H9 (cell line): ENCODE measurements around the gene ELFN2. TPM values are rescaled to one million over a fixed set of nuclear protein-coding genes. Genes with fewer than 3 reads are reported as not detected.

Experiments
- DNase-seq: peaks from one replicate; pipeline ENCODE4 v3.0.0-alpha.2; 2017
- H2AFZ ChIP-seq: one replicate; pipeline ENCODE4 v1.6.1; 2013; ENCODE audit warnings: mild to moderate bottlenecking, low read length, control low read depth, moderate library complexity
- H2AK5ac ChIP-seq: 2 replicates; pipeline ENCODE4 v1.6.1; 2013; ENCODE audit warnings: low read length, control low read depth, mixed read lengths; ENCODE audit not compliant: insufficient read length
- H2BK120ac ChIP-seq: one replicate; pipeline ENCODE4 v1.6.1; 2013; ENCODE audit warnings: low read depth, mild to moderate bottlenecking, low read length, control low read depth, inconsistent platforms; ENCODE audit not compliant: poor library complexity, severe bottlenecking
- H2BK12ac ChIP-seq: 2 replicates; pipeline ENCODE4 v1.6.1; 2013; ENCODE audit warnings: low read length, control low read depth, mixed read lengths, low read depth; ENCODE audit not compliant: insufficient read length
- H2BK15ac ChIP-seq: 2 replicates; pipeline ENCODE4 v1.6.1; 2013; ENCODE audit warnings: low read depth, low read length, control low read depth
- H2BK20ac ChIP-seq: one replicate; pipeline ENCODE4 v1.6.1; 2013; ENCODE audit warnings: low read depth, mild to moderate bottlenecking, low read length, control low read depth, inconsistent platforms; ENCODE audit not compliant: poor library complexity, severe bottlenecking
- H2BK5ac ChIP-seq: 2 replicates; pipeline ENCODE4 v1.6.1; 2013; ENCODE audit warnings: low read length, control low read depth, mixed read lengths; ENCODE audit not compliant: insufficient read length
- H3K14ac ChIP-seq: 2 replicates; pipeline ENCODE4 v1.6.1; 2013; ENCODE audit warnings: low read length, control low read depth; ENCODE audit not compliant: insufficient read depth
- H3K18ac ChIP-seq: 2 replicates; pipeline ENCODE4 v1.6.1; 2013; ENCODE audit warnings: low read depth, mild to moderate bottlenecking, mixed read lengths, low read length, control low read depth; ENCODE audit not compliant: insufficient read length
- H3K23ac ChIP-seq: 2 replicates; pipeline ENCODE4 v1.6.1; 2013; ENCODE audit warnings: low read length, control low read depth, mixed read lengths, low read depth; ENCODE audit not compliant: insufficient read length
- H3K23me2 ChIP-seq: 2 replicates; pipeline ENCODE4 v1.6.1; 2013; ENCODE audit warnings: low read depth, mild to moderate bottlenecking, mixed read lengths, low read length, control low read depth; ENCODE audit not compliant: insufficient read length, poor library complexity, severe bottlenecking
- H3K27ac ChIP-seq: 2 replicates; pipeline ENCODE4 v1.5.1; 2013; ENCODE audit warnings: low read length, control low read depth, mixed read lengths, low read depth; ENCODE audit not compliant: insufficient read length
- H3K27me3 ChIP-seq: 2 replicates; pipeline ENCODE4 v1.6.1; 2013; ENCODE audit warnings: low read length, control low read depth, inconsistent platforms; ENCODE audit not compliant: insufficient read depth
- H3K4ac ChIP-seq: 2 replicates; pipeline ENCODE4 v1.6.1; 2013; ENCODE audit warnings: low read depth, mild to moderate bottlenecking, control low read depth, inconsistent platforms, low read length, moderate library complexity
- H3K4me1 ChIP-seq: 2 replicates; pipeline ENCODE4 v1.6.1; 2013; ENCODE audit warnings: low read length, control low read depth, inconsistent platforms; ENCODE audit not compliant: insufficient read depth
- H3K4me2 ChIP-seq: 2 replicates; pipeline ENCODE4 v1.6.1; 2013; ENCODE audit warnings: low read length, control low read depth, mixed read lengths; ENCODE audit not compliant: insufficient read length, insufficient read depth
- H3K56ac ChIP-seq: 2 replicates; pipeline ENCODE4 v1.6.1; 2013; ENCODE audit warnings: low read depth, mild to moderate bottlenecking, mixed read lengths, low read length, control low read depth; ENCODE audit not compliant: insufficient read length
- H3K79me1 ChIP-seq: 2 replicates; pipeline ENCODE4 v1.6.1; 2013; ENCODE audit warnings: low read depth, mild to moderate bottlenecking, moderate library complexity, low read length, control low read depth, inconsistent platforms; ENCODE audit not compliant: insufficient read depth, poor library complexity, severe bottlenecking
- H3K79me2 ChIP-seq: 2 replicates; pipeline ENCODE4 v1.6.1; 2013; ENCODE audit warnings: low read length, control low read depth, inconsistent platforms; ENCODE audit not compliant: insufficient read depth
- H3K9ac ChIP-seq: 2 replicates; pipeline ENCODE4 v1.6.1; 2013; ENCODE audit warnings: low read length, control low read depth, mixed read lengths; ENCODE audit not compliant: insufficient read length; ENCODE audit errors: extremely low read depth
- H3K9me3 ChIP-seq: one replicate; pipeline ENCODE4 v1.6.1; 2013; ENCODE audit warnings: low read depth, low read length, inconsistent platforms; ENCODE audit not compliant: control insufficient read depth
- H3T11ph ChIP-seq: one replicate; pipeline ENCODE4 v1.6.1; 2013; ENCODE audit warnings: mild to moderate bottlenecking, low read length, control low read depth, inconsistent platforms
- H4K20me1 ChIP-seq: one replicate; pipeline ENCODE4 v1.6.1; 2013; ENCODE audit not compliant: control insufficient read depth, insufficient read length, insufficient read depth
- H4K5ac ChIP-seq: 2 replicates; pipeline ENCODE4 v1.6.1; 2013; ENCODE audit warnings: low read depth, mild to moderate bottlenecking, mixed read lengths, low read length, control low read depth; ENCODE audit not compliant: insufficient read length
- H4K8ac ChIP-seq: replicated peaks from 2 replicates; pipeline ENCODE4 v1.6.1; 2013; ENCODE audit warnings: low read length, control low read depth, mixed read lengths, low read depth; ENCODE audit not compliant: insufficient read length
- H4K91ac ChIP-seq: 2 replicates; pipeline ENCODE4 v1.6.1; 2013; ENCODE audit warnings: low read depth, mild to moderate bottlenecking, moderate library complexity, mixed read lengths, low read length, control low read depth; ENCODE audit not compliant: insufficient read length
- H3K27ac Mint-ChIP-seq, 3 experiments: 2 replicates in 2 of 3; 3 replicates in 1 of 3; pipeline ENCODE4 v1.8.0; 2020 to 2021; ENCODE audit warnings: mixed read lengths in 3 of 3, mild to moderate bottlenecking in 1 of 3, moderate library complexity in 1 of 3
- H3K27me3 Mint-ChIP-seq: 2 replicates; pipeline ENCODE4 v1.8.0; 2021; ENCODE audit warnings: low read depth, mild to moderate bottlenecking, moderate library complexity, mixed read lengths
- H3K36me3 Mint-ChIP-seq, 3 experiments: 2 replicates in 2 of 3; 3 replicates in 1 of 3; pipeline ENCODE4 v1.8.0; 2020 to 2021; ENCODE audit warnings: low read depth in 3 of 3, mixed read lengths in 3 of 3; ENCODE audit not compliant: insufficient read depth in 1 of 3
- H3K4me1 Mint-ChIP-seq, 2 experiments: 2 replicates each; pipeline ENCODE4 v1.8.0; 2020; ENCODE audit warnings: mixed read lengths in 2 of 2
- H3K4me3 Mint-ChIP-seq, 2 experiments: 2 replicates in 1 of 2; 3 replicates in 1 of 2; pipeline ENCODE4 v1.8.0; 2020 to 2021; ENCODE audit warnings: mild to moderate bottlenecking in 2 of 2, mixed read lengths in 2 of 2, moderate library complexity in 1 of 2
- H3K9me3 Mint-ChIP-seq, 2 experiments: 2 replicates in 1 of 2; 3 replicates in 1 of 2; pipeline ENCODE4 v1.8.0; 2020; ENCODE audit warnings: mild to moderate bottlenecking in 2 of 2, mixed read lengths in 2 of 2, moderate library complexity in 1 of 2
- WGBS: extraction: QIAGEN DNeasy Blood & Tissue Kit; methylation state at CpG from one replicate; pipeline ENCODE4 v1.1.7; 2013; ENCODE audit warnings: missing lambda C conversion rate, low lambda C conversion rate, mixed read lengths; ENCODE audit not compliant: insufficient read length; ENCODE audit errors: extremely low coverage; 5-methylcytosine and 5-hydroxymethylcytosine counted together
- total RNA-seq: library from RNA; stranded (reverse); gene quantifications from 2 replicates; pipeline ENCODE4 v1.2.1, GENCODE V29; 2021
- TF ChIP-seq, protein P1 (sequence below): fragments of 200-600 bp; sonication (generic); conservative IDR thresholded peaks from 3 replicates; pipeline ENCODE4 v1.8.0; 2021; ENCODE audit warnings: antibody characterized with exemption, mild to moderate bottlenecking

The ELFN2 gene
- total RNA-seq, 1 experiment from 2014 or later, result 0.70 TPM

DNA sequence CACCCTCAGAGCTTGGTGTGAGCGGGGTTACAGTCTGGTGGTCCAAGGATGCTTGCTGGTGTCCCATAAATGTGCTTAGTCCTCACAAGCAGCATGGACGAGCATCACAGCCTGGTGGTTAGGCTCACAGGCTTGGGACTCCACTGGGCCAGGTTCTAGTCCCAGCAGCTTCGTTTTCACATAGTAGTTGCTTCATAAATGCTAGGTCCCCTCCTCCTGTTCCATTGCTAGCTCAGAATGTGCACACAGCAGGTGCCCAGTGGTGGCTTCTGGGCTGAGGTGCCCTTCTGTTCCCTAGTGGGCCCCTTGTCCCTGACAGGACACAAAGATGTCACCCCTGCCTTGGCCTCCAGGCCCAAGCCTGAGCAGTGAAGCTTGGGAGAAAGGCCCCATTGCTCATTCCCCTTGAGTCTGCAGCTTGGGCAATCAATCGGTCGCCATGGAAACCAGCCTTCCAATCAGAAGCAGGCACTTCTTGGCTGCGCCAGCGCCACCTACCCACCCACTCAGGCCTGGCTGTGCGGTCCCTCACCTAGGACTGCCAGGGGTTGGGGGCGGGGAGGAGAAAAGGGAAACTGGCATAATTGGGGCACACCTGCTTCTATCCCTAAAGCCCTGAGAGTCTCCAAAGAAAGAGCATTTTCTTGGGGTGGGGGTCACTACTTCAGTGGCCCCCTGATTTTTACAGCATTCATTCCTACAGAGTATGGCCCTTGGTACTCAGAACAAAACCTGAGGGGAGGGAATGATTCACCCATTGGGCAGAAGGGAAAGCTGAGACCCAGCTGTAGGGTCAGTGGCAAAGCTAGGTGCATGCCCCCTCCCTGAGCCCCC lies 96.9 kb downstream of the ELFN2 start:
- WGBS, result no CpG with 5 or more reads among the region's 9 CpGs
- peak overlapping the region in 1 of 3 experiments; percentile 86; a peak in 1 of 7 replicates for H3K27ac Mint-ChIP-seq
- no peaks in the 10 kb centered on the region for H4K20me1 ChIP-seq

More for the DNA sequence above, 96.9 kb downstream of the ELFN2 start:
- Histone ChIP-seq H3K9ac (no peak overlapping the region), H2BK5ac (no peak overlapping the region), H3K27me3 (peaks cover 3% of the 10 kb centered on the region; the same call in 1 of the 2 replicates), H2AK5ac (no peak overlapping the region), H2BK15ac (no peak overlapping the region), H3K14ac (no peak overlapping the region), H4K5ac (no peak overlapping the region), H3K23me2 (peaks cover 10% of the 10 kb centered on the region), H3K56ac (no peak overlapping the region), H3K4ac (no peak overlapping the region), H3K4me2 (no peak overlapping the region), H3K27ac (no peak overlapping the region), H3K79me1 (no peaks in the 10 kb centered on the region), H4K91ac (no peak overlapping the region), H3K4me1 (no peaks in the 10 kb centered on the region), H3K18ac (peak overlapping the region; percentile 37), H4K8ac (no peak overlapping the region), H3K9me3 (no peaks in the 10 kb centered on the region), H2AFZ (no peak overlapping the region), H2BK12ac (no peak overlapping the region), H3K23ac (no peak overlapping the region), H3T11ph (no peak overlapping the region), H2BK120ac (no peak overlapping the region), H2BK20ac (no peak overlapping the region), H3K79me2 (no peaks in the 10 kb centered on the region)
- DNase-seq, result peak; percentile 95
- Mint-ChIP-seq H3K27me3 (peaks cover 83% of the 10 kb centered on the region), H3K4me1 (peaks cover 25 to 61% of the 10 kb centered on the region in 2 experiments), H3K36me3 (no peaks in the 10 kb centered on the region), H3K4me3 (no peak overlapping the region; a peak in 1 of 5 replicates), H3K9me3 (peaks cover 0 to 2% of the 10 kb centered on the region in 2 experiments; a peak in 3 of 5 replicates)
- TF ChIP-seq, protein P1, sequence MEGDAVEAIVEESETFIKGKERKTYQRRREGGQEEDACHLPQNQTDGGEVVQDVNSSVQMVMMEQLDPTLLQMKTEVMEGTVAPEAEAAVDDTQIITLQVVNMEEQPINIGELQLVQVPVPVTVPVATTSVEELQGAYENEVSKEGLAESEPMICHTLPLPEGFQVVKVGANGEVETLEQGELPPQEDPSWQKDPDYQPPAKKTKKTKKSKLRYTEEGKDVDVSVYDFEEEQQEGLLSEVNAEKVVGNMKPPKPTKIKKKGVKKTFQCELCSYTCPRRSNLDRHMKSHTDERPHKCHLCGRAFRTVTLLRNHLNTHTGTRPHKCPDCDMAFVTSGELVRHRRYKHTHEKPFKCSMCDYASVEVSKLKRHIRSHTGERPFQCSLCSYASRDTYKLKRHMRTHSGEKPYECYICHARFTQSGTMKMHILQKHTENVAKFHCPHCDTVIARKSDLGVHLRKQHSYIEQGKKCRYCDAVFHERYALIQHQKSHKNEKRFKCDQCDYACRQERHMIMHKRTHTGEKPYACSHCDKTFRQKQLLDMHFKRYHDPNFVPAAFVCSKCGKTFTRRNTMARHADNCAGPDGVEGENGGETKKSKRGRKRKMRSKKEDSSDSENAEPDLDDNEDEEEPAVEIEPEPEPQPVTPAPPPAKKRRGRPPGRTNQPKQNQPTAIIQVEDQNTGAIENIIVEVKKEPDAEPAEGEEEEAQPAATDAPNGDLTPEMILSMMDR, result peak; percentile 59; the same call in 2 of the 3 replicates
